LNCAP (cell line): ENCODE data around the gene VCL.

Experiments used
- CTCF ChIP-seq: fragments of 450-650 bp; IDR thresholded peaks from 2 replicates; pipeline ENCODE4 v1.5.1; 2017; ENCODE audit warnings: mild to moderate bottlenecking

Gene VCL

GRCh38 chr10:73968098-73968521, 29.8 kb upstream of the VCL start:
- TF ChIP-seq CTCF = no peak

GRCh38 chr10:73969224-73969841, 28.6 kb upstream of the VCL start:
- no peak for TF ChIP-seq CTCF

GRCh38 chr10:73970845-73971244, 27.1 kb upstream of the VCL start:
- TF ChIP-seq CTCF = no peak

- TF ChIP-seq CTCF = no peak
These were observed 26.1 kb upstream of the VCL start for GRCh38 chr10:73971636-73972354.

GRCh38 chr10:73973427-73973826, 24.5 kb upstream of the VCL start:
- no peak for TF ChIP-seq CTCF

GRCh38 chr10:73974309-73974946, 23.5 kb upstream of the VCL start:
- no peak for TF ChIP-seq CTCF

GRCh38 chr10:73975388-73975787, 22.5 kb upstream of the VCL start:
- no peak for TF ChIP-seq CTCF
